A172 (cell line): ENCODE measurements around the gene FASTKD2. TPM values are rescaled to one million over a fixed set of nuclear protein-coding genes. Genes with fewer than 3 reads are reported as not detected.
"Not testable (repeated sequence)": the region's sequence is repeated elsewhere in the genome, so short reads cannot be mapped to it uniquely, and the experiment has no call there.

Experiments used
- DNase-seq: peaks from one replicate; pipeline ENCODE4 v3.0.0-alpha.2; 2015; ENCODE audit warnings: low spot score
- total RNA-seq: library from RNA; depleted of rRNA; stranded (reverse); fragments of >200 nt; shearing (Covaris generic); gene quantifications from 2 replicates; pipeline ENCODE4 v1.2.3, GENCODE V29; 2014

The FASTKD2 gene
- total RNA-seq, 1 experiment from 2014 or later = 77.4 TPM

- DNase-seq = no peak
These were observed 25.0 kb downstream of the FASTKD2 start for GRCh38 chr2:206790311-206790935.

GRCh38 chr2:206792645-206793044 is 27.2 kb downstream of the FASTKD2 start:
- DNase-seq = no peak

- no peak for DNase-seq
These were observed 32.0 kb downstream of the FASTKD2 start for GRCh38 chr2:206797376-206797775.

- DNase-seq = no peak
These were observed 32.6 kb downstream of the FASTKD2 start for GRCh38 chr2:206798000-206798399.

GRCh38 chr2:206799083-206799482 is 33.7 kb downstream of the FASTKD2 start:
- no peak for DNase-seq

GRCh38 chr2:206800506-206801417 is 35.4 kb downstream of the FASTKD2 start:
- peak; percentile 73 for DNase-seq

- no peak for DNase-seq
These were observed 36.2 kb downstream of the FASTKD2 start for GRCh38 chr2:206801418-206802189.

GRCh38 chr2:206802654-206803514 is 37.5 kb downstream of the FASTKD2 start:
- DNase-seq = no peak

GRCh38 chr2:206804326-206804725 is 38.9 kb downstream of the FASTKD2 start:
- no peak for DNase-seq

- DNase-seq = no peak
These were observed 40.6 kb downstream of the FASTKD2 start for GRCh38 chr2:206805887-206806607.

- DNase-seq = not testable (repeated sequence)
These were observed 42.2 kb downstream of the FASTKD2 start for GRCh38 chr2:206807624-206808023.

GRCh38 chr2:206812471-206812870 is 47.1 kb downstream of the FASTKD2 start:
- not testable (repeated sequence) for DNase-seq

GRCh38 chr2:206814498-206814897 is 49.1 kb downstream of the FASTKD2 start:
- no peak for DNase-seq

GRCh38 chr2:206820807-206821206 is 55.4 kb downstream of the FASTKD2 start:
- DNase-seq = no peak

- no peak for DNase-seq
These were observed 57.8 kb downstream of the FASTKD2 start for GRCh38 chr2:206823178-206823577.

GRCh38 chr2:206824087-206824618 is 58.7 kb downstream of the FASTKD2 start:
- no peak for DNase-seq

- DNase-seq = no peak
These were observed 59.6 kb downstream of the FASTKD2 start for GRCh38 chr2:206824993-206825392.

GRCh38 chr2:206831442-206831995 is 66.1 kb downstream of the FASTKD2 start:
- no peak for DNase-seq

GRCh38 chr2:206832873-206833272 is 67.5 kb downstream of the FASTKD2 start:
- DNase-seq = no peak

GRCh38 chr2:206833291-206833690 is 67.9 kb downstream of the FASTKD2 start:
- no peak for DNase-seq
